Thoracic aorta (tissue), 2 donors: Measurements from ENCODE around the gene ZBTB8A. TPM values are rescaled to one million over a fixed set of nuclear protein-coding genes. Genes with fewer than 3 reads are reported as not detected.
"Not testable (repeated sequence)": the region's sequence is repeated elsewhere in the genome, so short reads cannot be mapped to it uniquely, and the experiment has no call there.

ENCODE experiments used
- ATAC-seq: fragments of 150-250 bp; one replicate; pipeline ENCODE4 v1.8.0; 2017; ENCODE audit warnings: low read depth; ENCODE audit not compliant: insufficient number of reproducible peaks, low FRiP score
- DNase-seq: peaks from one replicate; pipeline ENCODE4 v3.0.0-alpha.2; 2020; ENCODE audit warnings: low spot score
- H3K27ac ChIP-seq, 2 donors: fragments of 200-600 bp; sonication (generic); 1 replicate in 1 of 2; 2 replicates in 1 of 2; pipeline ENCODE4 v1.5.1; 2016; ENCODE audit warnings: mild to moderate bottlenecking in 2 of 2, moderate library complexity in 2 of 2
- H3K27me3 ChIP-seq: fragments of 200-600 bp; sonication (generic); replicated peaks from 2 replicates; pipeline ENCODE4 v1.6.0; 2016; ENCODE audit warnings: mild to moderate bottlenecking; ENCODE audit not compliant: insufficient read depth
- H3K36me3 ChIP-seq: fragments of 200-600 bp; sonication (generic); one replicate; pipeline ENCODE4 v1.5.1; 2016
- H3K4me1 ChIP-seq, 2 donors: fragments of 200-600 bp; sonication (generic); 1 replicate in 1 of 2; 2 replicates in 1 of 2; pipeline versions ENCODE4 v1.5.1 to v1.6.0; 2016; ENCODE audit warnings: low read depth in 2 of 2, mild to moderate bottlenecking in 1 of 2; ENCODE audit not compliant: control insufficient read depth in 1 of 2
- H3K4me3 ChIP-seq: fragments of 200-600 bp; sonication (generic); 2 replicates; pipeline ENCODE4 v1.5.1; 2016; ENCODE audit warnings: mild to moderate bottlenecking
- H3K9me3 ChIP-seq: fragments of 200-600 bp; sonication (generic); 2 replicates; pipeline ENCODE4 v1.5.1; 2016
- CTCF ChIP-seq: fragments of 200-600 bp; sonication (generic); IDR thresholded peaks from one replicate; pipeline ENCODE4 v1.5.1; 2019; ENCODE audit warnings: antibody characterized with exemption
- total RNA-seq, 2 donors: library from RNA; depleted of rRNA; stranded (reverse); fragments of >200 nt; gene quantifications; one replicate each; pipeline versions ENCODE4 v1.1.0 to v1.2.3, GENCODE V29; 2016

Gene ZBTB8A
- total RNA-seq, 2 donors from 2014 or later, result 4.5 to 5.6 TPM

- Histone ChIP-seq H3K4me1 (no peaks in the 10 kb centered on the region), H3K27ac (no peak overlapping the region), H3K27me3 (no peaks in the 10 kb centered on the region), H3K9me3 (no peaks in the 10 kb centered on the region), H3K4me3 (no peak overlapping the region), H3K36me3 (peaks cover 7% of the 10 kb centered on the region)
- no peak for DNase-seq
- TF ChIP-seq CTCF, result no peak
- ATAC-seq, result no peak
These were observed 88.5 kb downstream of the ZBTB8A start for GRCh38 chr1:32627596-32628162.

- not testable (repeated sequence) for H3K4me1 ChIP-seq, H3K9me3 ChIP-seq, H3K36me3 ChIP-seq, H3K4me3 ChIP-seq, H3K27ac ChIP-seq, ATAC-seq, DNase-seq, H3K27me3 ChIP-seq
These were observed 90.9 kb downstream of the ZBTB8A start for GRCh38 chr1:32630173-32630572.

GRCh38 chr1:32632829-32633228 is 93.6 kb downstream of the ZBTB8A start:
- DNase-seq, result no peak
- H3K36me3 ChIP-seq, result peaks cover 10% of the 10 kb centered on the region
- no peaks in the 10 kb centered on the region for H3K4me1 ChIP-seq
- TF ChIP-seq CTCF, result no peak
- no peaks in the 10 kb centered on the region for H3K9me3 ChIP-seq
- H3K4me3 ChIP-seq, result no peak overlapping the region
- no peaks in the 10 kb centered on the region for H3K27me3 ChIP-seq
- no peak for ATAC-seq
- no peak overlapping the region for H3K27ac ChIP-seq

GRCh38 chr1:32635508-32636277 is 96.5 kb downstream of the ZBTB8A start:
- Histone ChIP-seq H3K9me3 (no peaks in the 10 kb centered on the region), H3K36me3 (peaks cover 5% of the 10 kb centered on the region), H3K4me3 (no peak overlapping the region), H3K27ac (no peak overlapping the region), H3K27me3 (no peaks in the 10 kb centered on the region), H3K4me1 (no peaks in the 10 kb centered on the region)
- ATAC-seq, result no peak
- no peak for DNase-seq
- TF ChIP-seq CTCF, result no peak

- ATAC-seq (no peak), DNase-seq (no peak)
- H3K4me1 ChIP-seq, result no peaks in the 10 kb centered on the region
- no peak overlapping the region for H3K27ac ChIP-seq
- no peak overlapping the region for H3K4me3 ChIP-seq
- H3K9me3 ChIP-seq, result no peaks in the 10 kb centered on the region
- TF ChIP-seq CTCF, result no peak
- H3K36me3 ChIP-seq, result peaks cover 5% of the 10 kb centered on the region
- no peaks in the 10 kb centered on the region for H3K27me3 ChIP-seq
These were observed 97.9 kb downstream of the ZBTB8A start for GRCh38 chr1:32636914-32637645.
